ENCODE measurements around the gene PLCB1. TPM values are rescaled to one million over a fixed set of nuclear protein-coding genes. Genes with fewer than 3 reads are reported as not detected.

PLCB1 gene
- total RNA-seq, 2 experiments from 2014 or later, result 0.63 to 1.5 TPM

DNA sequence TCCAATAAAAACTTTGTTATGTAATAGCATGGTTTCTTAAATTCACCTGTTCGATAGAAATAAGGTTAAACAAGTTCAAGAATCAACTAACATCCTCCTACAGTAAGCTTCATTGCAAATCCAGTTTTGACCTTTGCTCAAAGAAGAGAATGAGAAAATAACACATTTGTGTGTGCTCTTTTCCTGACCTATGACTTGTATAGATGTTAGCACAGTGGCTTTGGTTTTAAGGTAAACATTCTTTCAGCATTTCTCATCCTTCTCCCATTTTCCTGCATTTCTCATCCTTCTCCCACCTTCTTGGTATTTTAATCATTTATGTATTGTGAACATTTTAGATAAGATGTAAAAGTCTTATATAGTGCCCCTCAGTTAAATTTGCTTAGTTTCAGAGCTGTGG is 73.9 kb downstream of the PLCB1 start:
- CTCF ChIA-PET, result no interaction called here
- H3K27ac Mint-ChIP-seq, result no peak overlapping the region
- POLR2A ChIA-PET, result no interaction called here
- H3K4me3 Mint-ChIP-seq, result no peak overlapping the region
- ATAC-seq (no peak), DNase-seq (no peak)
- H3K36me3 Mint-ChIP-seq (ENCODE audit: low read depth), result no peaks in the 10 kb centered on the region
- no peaks in the 10 kb centered on the region for H3K4me1 Mint-ChIP-seq (ENCODE audit: low read depth)
- H3K9me3 Mint-ChIP-seq (ENCODE audit: insufficient read depth), result no peaks in the 10 kb centered on the region
- peaks cover 2% of the 10 kb centered on the region for H3K27me3 Mint-ChIP-seq (ENCODE audit: low read depth)

DNA sequence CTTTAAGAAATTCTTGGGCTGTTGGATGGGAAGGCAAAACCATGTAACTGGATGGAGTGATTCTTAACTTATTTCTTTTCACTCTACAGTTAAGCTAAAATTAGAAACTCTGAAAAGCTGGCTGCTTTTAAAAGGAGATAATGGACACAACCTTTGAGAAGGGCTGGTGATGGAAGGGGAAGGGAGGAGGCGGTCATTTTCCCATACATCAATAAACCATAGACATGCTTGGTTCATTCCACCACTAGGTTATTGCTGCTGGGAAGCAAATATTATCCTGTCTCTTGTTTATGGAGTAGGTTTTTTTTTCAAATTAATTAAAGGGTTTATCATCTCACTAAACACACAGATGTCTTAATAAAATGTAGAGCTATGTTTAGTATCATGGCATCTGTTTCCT is 76.2 kb downstream of the PLCB1 start:
- DNase-seq, result no peak
- no peak for ATAC-seq
- H3K27me3 Mint-ChIP-seq (ENCODE audit: low read depth), result peaks cover 2% of the 10 kb centered on the region
- no peaks in the 10 kb centered on the region for H3K36me3 Mint-ChIP-seq (ENCODE audit: low read depth)
- H3K4me3 Mint-ChIP-seq, result no peak overlapping the region
- no peak overlapping the region for H3K27ac Mint-ChIP-seq
- peaks cover 4% of the 10 kb centered on the region for H3K4me1 Mint-ChIP-seq (ENCODE audit: low read depth)
- H3K9me3 Mint-ChIP-seq (ENCODE audit: insufficient read depth), result no peaks in the 10 kb centered on the region
- POLR2A ChIA-PET, result no interaction called here
- CTCF ChIA-PET, result no interaction called here

DNA sequence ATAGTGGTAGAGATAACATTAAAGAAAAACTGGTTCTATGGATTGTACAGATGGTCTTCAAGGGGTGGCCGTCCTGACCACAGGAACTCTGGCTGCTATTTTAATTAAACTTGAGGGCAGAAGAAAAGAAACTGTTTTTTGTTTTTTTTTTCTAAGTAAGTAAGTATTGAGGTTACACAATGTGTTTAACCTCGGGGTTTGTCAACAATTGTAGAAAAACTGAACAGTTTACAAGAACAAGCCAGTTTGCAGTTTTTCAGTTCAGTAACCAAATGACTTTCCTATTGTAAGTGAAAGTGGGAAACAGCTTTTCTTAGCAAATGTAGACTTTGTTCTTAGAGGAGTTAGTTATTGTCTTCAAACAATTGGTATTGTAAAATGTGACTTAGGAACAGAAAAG is 77.0 kb downstream of the PLCB1 start:
- Mint-ChIP-seq H3K4me3 (no peak overlapping the region), H3K36me3 (ENCODE audit: low read depth) (no peaks in the 10 kb centered on the region), H3K9me3 (ENCODE audit: insufficient read depth) (no peaks in the 10 kb centered on the region), H3K27me3 (ENCODE audit: low read depth) (peaks cover 2% of the 10 kb centered on the region), H3K27ac (no peak overlapping the region), H3K4me1 (ENCODE audit: low read depth) (peaks cover 13% of the 10 kb centered on the region)
- POLR2A ChIA-PET, result no interaction called here
- DNase-seq, result no peak
- ATAC-seq, result no peak
- CTCF ChIA-PET, result no interaction called here

DNA sequence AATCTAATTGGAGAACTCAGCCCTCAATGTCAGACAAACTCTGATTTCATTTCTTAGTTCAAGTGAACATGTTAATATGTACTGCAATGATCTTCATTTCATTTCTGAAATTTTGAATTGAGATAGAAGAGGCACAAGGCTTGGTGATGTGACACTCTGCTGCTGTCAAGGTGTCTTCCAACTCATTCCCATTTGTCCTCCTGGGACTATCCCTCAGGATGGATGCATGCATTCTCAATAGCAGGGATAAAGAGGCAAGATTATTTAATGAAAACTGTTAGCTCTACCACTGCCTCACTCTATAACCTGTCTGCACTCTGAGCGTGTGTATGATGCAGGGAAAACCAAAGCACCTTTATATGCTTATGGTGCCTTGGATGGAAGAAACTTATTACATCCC is 78.7 kb downstream of the PLCB1 start:
- ATAC-seq (no peak), DNase-seq (no peak)
- Mint-ChIP-seq H3K27me3 (ENCODE audit: low read depth) (peaks cover 2% of the 10 kb centered on the region), H3K4me1 (ENCODE audit: low read depth) (peaks cover 25% of the 10 kb centered on the region), H3K27ac (no peak overlapping the region), H3K36me3 (ENCODE audit: low read depth) (no peaks in the 10 kb centered on the region), H3K9me3 (ENCODE audit: insufficient read depth) (no peaks in the 10 kb centered on the region), H3K4me3 (no peak overlapping the region)
- ChIA-PET CTCF (no interaction called here), POLR2A (no interaction called here)

DNA sequence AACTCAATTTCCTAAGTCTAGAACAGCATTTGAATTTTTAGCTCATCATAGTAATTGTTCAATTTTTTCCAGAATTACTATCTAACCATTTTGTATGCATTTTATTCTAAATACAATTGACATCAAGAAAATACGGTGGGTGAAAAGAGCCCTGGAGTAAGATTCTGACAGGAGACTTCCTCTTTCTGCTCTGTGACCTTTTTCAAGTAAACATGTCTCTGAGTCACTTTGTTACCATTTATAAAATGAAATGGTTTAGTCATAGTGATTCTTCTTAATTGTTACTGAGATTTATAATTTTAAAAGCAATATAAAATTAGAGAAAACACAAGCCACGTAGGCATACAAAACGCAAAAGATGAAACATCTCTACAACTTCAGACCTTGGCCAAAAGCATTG is 80.2 kb downstream of the PLCB1 start:
- Mint-ChIP-seq H3K4me3 (no peak overlapping the region), H3K9me3 (ENCODE audit: insufficient read depth) (no peaks in the 10 kb centered on the region), H3K27me3 (ENCODE audit: low read depth) (peaks cover 2% of the 10 kb centered on the region), H3K4me1 (ENCODE audit: low read depth) (peaks cover 36% of the 10 kb centered on the region), H3K36me3 (ENCODE audit: low read depth) (no peaks in the 10 kb centered on the region), H3K27ac (no peak overlapping the region)
- ChIA-PET POLR2A (no interaction called here), CTCF (interaction anchor here (0.9 kb wide), 1 partner anchor 81 kb away, joined by 3 read pairs; the partner anchor contains the start of gene PLCB1)
- DNase-seq (no peak), ATAC-seq (no peak)

DNA sequence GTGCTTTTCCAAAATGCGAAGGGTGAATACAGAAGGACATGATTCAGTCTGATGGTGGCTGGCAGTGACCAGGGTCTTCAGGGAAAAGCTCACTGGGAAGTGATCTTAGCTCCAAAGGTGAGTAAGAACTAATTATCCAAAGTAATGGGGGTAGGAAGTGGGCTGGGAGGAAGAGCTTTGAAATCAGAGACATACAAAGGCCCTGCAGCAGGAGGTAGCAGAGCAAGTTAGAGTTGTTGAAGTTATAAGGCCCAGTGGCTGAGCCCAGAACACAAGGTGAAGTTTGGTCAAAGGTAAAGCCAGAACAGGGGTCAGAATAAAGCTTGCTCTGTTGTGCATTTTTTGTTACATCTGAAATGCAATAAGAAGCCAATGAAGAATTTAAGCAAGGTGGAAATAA is 81.2 kb downstream of the PLCB1 start:
- H3K27me3 Mint-ChIP-seq (ENCODE audit: low read depth), result no peaks in the 10 kb centered on the region
- H3K4me1 Mint-ChIP-seq (ENCODE audit: low read depth), result peaks cover 39% of the 10 kb centered on the region
- ChIA-PET POLR2A (no interaction called here), CTCF (interaction anchor here (0.9 kb wide), 1 partner anchor 82 kb away, joined by 3 read pairs; the partner anchor contains the start of gene PLCB1)
- peak overlapping the region; percentile 73 for H3K4me3 Mint-ChIP-seq
- DNase-seq, result no peak
- ATAC-seq, result peak; percentile 10
- peak overlapping the region; percentile 81 for H3K27ac Mint-ChIP-seq
- no peaks in the 10 kb centered on the region for H3K36me3 Mint-ChIP-seq (ENCODE audit: low read depth)
- no peaks in the 10 kb centered on the region for H3K9me3 Mint-ChIP-seq (ENCODE audit: insufficient read depth)

DNA sequence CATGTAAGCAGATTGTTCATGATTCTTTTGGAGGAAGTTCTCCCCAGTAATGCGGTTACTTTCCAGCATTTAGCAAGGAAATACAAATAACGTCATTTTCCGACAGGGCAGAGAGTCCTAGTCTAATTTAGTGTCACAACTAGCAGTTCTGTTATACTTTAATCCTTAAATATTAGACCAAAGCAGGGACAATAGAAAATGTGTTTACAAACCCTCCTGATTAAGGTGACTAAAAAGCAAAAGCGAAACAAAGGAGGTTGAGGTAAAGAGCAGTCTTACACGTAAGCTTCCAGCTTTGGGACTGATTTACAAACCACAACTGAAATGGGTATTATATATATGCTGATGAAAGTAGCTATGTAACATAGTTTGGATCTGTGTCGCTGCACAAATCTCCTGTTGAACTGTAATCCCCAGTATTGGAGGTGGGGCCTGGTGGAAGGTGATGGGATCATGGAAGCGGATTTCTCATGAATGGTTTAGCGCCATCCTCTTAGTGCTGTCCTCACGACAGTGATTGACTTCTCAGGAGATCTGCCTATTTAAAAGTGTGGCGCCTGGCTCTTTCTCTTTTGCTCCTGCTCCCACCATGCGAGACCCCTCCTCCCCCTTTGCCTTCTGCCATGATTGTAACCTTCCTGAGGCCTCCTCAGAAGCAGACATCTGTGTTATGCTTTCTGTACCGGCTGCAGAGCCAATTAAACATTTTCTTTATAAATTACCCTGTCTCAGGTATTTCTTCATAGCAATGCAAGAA is 81.9 kb downstream of the PLCB1 start:
- Mint-ChIP-seq H3K4me1 (ENCODE audit: low read depth) (peaks cover 39% of the 10 kb centered on the region), H3K9me3 (ENCODE audit: insufficient read depth) (no peaks in the 10 kb centered on the region), H3K36me3 (ENCODE audit: low read depth) (no peaks in the 10 kb centered on the region), H3K27ac (peak overlapping the region; percentile 81), H3K27me3 (ENCODE audit: low read depth) (no peaks in the 10 kb centered on the region), H3K4me3 (peak overlapping the region; percentile 73)
- DNase-seq (peak; percentile 24), ATAC-seq (peak; percentile 90)
- ChIA-PET CTCF (no interaction called here), POLR2A (no interaction called here)

DNA sequence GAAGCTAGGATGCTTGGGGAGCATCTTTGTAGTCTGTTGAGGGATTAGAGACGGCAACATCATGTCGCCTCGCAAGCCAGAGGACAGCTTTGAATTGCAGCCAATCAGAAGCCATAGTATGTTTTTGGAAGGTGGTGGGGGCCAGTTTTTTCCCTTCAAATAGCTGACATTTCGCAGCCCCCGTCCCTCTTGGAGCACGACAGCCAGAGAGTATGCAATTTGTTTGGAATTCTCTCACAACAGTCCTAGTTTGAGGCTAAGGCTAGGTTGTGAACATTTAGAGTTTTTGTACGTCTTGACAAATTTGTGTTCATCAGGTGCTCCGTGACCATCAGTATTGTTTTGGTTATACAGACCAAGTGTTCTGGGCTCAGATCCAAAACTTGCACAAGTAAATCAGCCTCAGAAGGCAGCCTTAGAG is 83.3 kb downstream of the PLCB1 start:
- peaks cover 39% of the 10 kb centered on the region for H3K4me1 Mint-ChIP-seq (ENCODE audit: low read depth)

DNA sequence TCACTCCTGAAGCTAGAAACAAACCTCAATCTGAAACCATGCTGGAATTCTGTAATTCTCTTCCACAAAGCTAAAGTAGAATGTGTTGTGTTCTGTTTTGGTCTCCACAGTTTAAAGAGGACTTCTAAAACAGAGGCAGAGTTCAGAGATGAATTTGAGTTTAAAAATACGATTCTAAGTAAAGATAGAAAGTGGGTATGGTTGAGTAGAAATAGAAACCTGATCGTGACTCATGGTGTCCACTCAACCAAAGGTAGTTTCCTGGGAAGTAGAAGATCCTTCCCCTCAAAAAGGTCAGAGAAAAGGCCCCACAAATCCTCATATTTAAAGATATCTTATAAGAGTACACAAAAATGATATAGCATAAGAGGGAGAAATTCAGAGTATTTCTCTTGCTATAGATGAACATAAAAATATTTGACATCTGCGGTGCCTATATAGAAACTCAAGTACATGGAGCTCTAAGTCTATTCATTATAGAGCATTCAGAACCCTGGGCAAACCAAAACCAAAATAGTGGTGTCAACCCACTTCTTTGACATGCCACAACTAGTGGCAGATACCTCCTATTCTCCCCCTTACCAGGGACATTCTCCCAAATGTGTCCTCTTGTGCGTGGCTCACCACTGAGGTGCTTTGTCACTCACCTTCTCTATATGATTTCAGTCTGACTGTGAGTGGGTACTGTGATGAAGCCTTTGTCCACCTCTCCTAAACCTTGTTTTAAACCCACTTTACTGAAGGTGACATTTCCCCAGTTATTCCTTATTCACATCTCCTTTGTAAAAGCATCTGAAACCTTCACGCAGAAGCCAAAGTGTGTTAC is 84.5 kb downstream of the PLCB1 start:
- Mint-ChIP-seq H3K4me3 (no peak overlapping the region), H3K4me1 (ENCODE audit: low read depth) (peaks cover 39% of the 10 kb centered on the region), H3K9me3 (ENCODE audit: insufficient read depth) (no peaks in the 10 kb centered on the region), H3K27me3 (ENCODE audit: low read depth) (no peaks in the 10 kb centered on the region), H3K36me3 (ENCODE audit: low read depth) (no peaks in the 10 kb centered on the region), H3K27ac (no peak overlapping the region)
- CTCF ChIA-PET, result interaction anchor here (1.0 kb wide), 1 partner anchor 23 kb away, joined by 3 read pairs; no protein-coding TSS in a partner anchor
- POLR2A ChIA-PET, result no interaction called here
- DNase-seq (no peak), ATAC-seq (no peak)

More for the DNA sequence above, 83.3 kb downstream of the PLCB1 start:
- Mint-ChIP-seq H3K36me3 (ENCODE audit: low read depth) (no peaks in the 10 kb centered on the region), H3K27me3 (ENCODE audit: low read depth) (no peaks in the 10 kb centered on the region), H3K9me3 (ENCODE audit: insufficient read depth) (no peaks in the 10 kb centered on the region), H3K4me3 (no peak overlapping the region), H3K27ac (no peak overlapping the region)
- DNase-seq (no peak), ATAC-seq (no peak)
- ChIA-PET CTCF (interaction anchor here (1.4 kb wide), 1 partner anchor 84 kb away, joined by 4 read pairs; the partner anchor contains the start of gene PLCB1), POLR2A (no interaction called here)

DNA sequence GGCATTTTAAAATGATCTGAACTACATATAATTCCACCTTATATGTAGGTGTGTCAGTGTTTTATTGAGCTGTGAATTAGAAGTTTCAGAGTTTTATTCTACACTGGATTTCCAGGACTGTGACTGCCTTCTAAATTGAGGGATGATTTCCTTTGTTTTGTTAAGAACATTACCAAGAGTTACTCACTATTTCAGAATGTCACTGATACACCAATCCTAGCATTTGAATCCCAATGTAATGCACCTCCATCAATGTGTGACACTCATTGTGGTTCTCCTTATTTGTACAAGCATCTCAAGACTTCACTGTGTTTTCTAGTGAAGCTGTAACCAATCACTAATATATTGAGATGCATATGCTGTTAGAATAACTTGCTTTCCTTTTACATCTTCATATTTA is 86.8 kb downstream of the PLCB1 start:
- Mint-ChIP-seq H3K4me1 (ENCODE audit: low read depth) (peaks cover 29% of the 10 kb centered on the region), H3K36me3 (ENCODE audit: low read depth) (no peaks in the 10 kb centered on the region), H3K4me3 (no peak overlapping the region), H3K27ac (no peak overlapping the region), H3K9me3 (ENCODE audit: insufficient read depth) (no peaks in the 10 kb centered on the region), H3K27me3 (ENCODE audit: low read depth) (no peaks in the 10 kb centered on the region)
- no peak for ATAC-seq
- ChIA-PET POLR2A (no interaction called here), CTCF (no interaction called here)
- no peak for DNase-seq

DNA sequence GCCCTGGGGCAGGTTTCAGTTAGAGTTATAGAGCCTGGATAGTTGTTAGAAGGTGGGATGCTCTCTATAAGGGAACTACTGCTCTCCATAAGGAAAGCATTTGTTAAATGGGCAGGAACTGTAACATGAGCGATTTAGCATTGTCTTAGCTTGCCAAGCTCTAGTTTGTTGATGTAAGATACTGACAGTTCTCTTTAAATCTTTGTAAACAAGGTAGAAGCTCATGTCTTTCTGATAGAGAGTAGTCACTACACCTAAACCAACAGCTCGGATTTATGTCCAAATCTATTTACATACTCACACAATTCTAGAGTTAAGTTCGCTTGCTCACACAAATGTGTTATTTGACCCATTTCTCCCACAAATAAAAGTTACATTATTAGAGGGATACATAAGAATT is 87.3 kb downstream of the PLCB1 start:
- no peaks in the 10 kb centered on the region for H3K9me3 Mint-ChIP-seq (ENCODE audit: insufficient read depth)
- H3K27me3 Mint-ChIP-seq (ENCODE audit: low read depth), result no peaks in the 10 kb centered on the region
- ChIA-PET POLR2A (no interaction called here), CTCF (no interaction called here)
- H3K4me1 Mint-ChIP-seq (ENCODE audit: low read depth), result peaks cover 23% of the 10 kb centered on the region
- ATAC-seq (no peak), DNase-seq (no peak)
- H3K27ac Mint-ChIP-seq, result no peak overlapping the region
- no peak overlapping the region for H3K4me3 Mint-ChIP-seq
- H3K36me3 Mint-ChIP-seq (ENCODE audit: low read depth), result no peaks in the 10 kb centered on the region

DNA sequence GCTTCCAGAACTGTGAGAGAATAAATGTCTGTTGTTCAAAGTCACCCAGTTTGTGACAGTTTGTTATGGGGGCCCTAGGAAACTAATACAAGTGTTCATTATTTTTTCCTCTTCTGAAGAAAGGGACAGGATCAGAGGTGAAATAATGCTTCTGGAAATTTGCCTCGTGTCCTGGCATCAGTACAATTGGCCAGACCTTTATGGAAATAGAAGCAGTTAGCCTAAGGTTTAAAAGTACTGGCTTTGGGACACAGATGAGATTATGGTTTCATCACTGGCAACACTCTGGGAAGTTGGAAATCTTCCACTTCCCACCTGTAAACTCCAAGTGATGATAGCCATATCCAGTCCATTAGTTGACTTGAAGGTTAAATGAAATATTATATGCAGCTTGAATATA is 88.7 kb downstream of the PLCB1 start:
- DNase-seq, result no peak
- POLR2A ChIA-PET, result no interaction called here
- Mint-ChIP-seq H3K4me1 (ENCODE audit: low read depth) (peaks cover 15% of the 10 kb centered on the region), H3K27me3 (ENCODE audit: low read depth) (no peaks in the 10 kb centered on the region), H3K4me3 (no peak overlapping the region), H3K9me3 (ENCODE audit: insufficient read depth) (no peaks in the 10 kb centered on the region), H3K36me3 (ENCODE audit: low read depth) (no peaks in the 10 kb centered on the region), H3K27ac (no peak overlapping the region)
- no peak for ATAC-seq
- CTCF ChIA-PET, result interaction anchor here (1.3 kb wide), 1 partner anchor 89 kb away, joined by 3 read pairs; no protein-coding TSS in a partner anchor

Measured in activated CD8-positive, alpha-beta T cell treated with anti-CD3 and anti-CD28 coated beads, Interleukin-2, amount 10 ng/mL, durations not matched to agents 7 days and 5 days (primary cell).